Stimulated activated CD8-positive, alpha-beta memory T cell treated with anti-CD3 and anti-CD28 coated beads, Interleukin-2, amount 100 ng/mL, for 1 hour (primary cell): ENCODE results near the gene IYD.
"Not testable (repeated sequence)": the region's sequence is repeated elsewhere in the genome, so short reads cannot be mapped to it uniquely, and the experiment has no call there.

Experiments used
- DNase-seq, 2 donors: peaks; one replicate each; pipeline ENCODE4 v3.0.0-alpha.2; 2020; ENCODE audit warnings: low read depth in 2 of 2

IYD gene

GRCh38 chr6:150352321-150353296 lies 16.2 kb upstream of the IYD start:
- DNase-seq: no peak

GRCh38 chr6:150353445-150353844 lies 15.4 kb upstream of the IYD start:
- no peak for DNase-seq

- DNase-seq: no peak
Measured at GRCh38 chr6:150354754-150355571, 13.8 kb upstream of the IYD start.

- no peak for DNase-seq
Measured at GRCh38 chr6:150355932-150356331, 12.9 kb upstream of the IYD start.

- DNase-seq: no peak
Measured at GRCh38 chr6:150361876-150362275, 6.9 kb upstream of the IYD start.

- no peak for DNase-seq
Measured at GRCh38 chr6:150363733-150364132, 5.1 kb upstream of the IYD start.

- no peak for DNase-seq
Measured at GRCh38 chr6:150366118-150366778, 2.6 kb upstream of the IYD start.

GRCh38 chr6:150369408-150369807 lies 596 bp downstream of the IYD start:
- no peak for DNase-seq

- no peak for DNase-seq
Measured at GRCh38 chr6:150370112-150370511, 1.3 kb downstream of the IYD start.

GRCh38 chr6:150371356-150371755 lies 2.5 kb downstream of the IYD start:
- DNase-seq: no peak

- no peak for DNase-seq
Measured at GRCh38 chr6:150372051-150372450, 3.2 kb downstream of the IYD start.

- no peak for DNase-seq
Measured at GRCh38 chr6:150373260-150373701, 4.5 kb downstream of the IYD start.

- DNase-seq: not testable (repeated sequence)
Measured at GRCh38 chr6:150374346-150374745, 5.5 kb downstream of the IYD start.

GRCh38 chr6:150377211-150377781 lies 8.5 kb downstream of the IYD start:
- DNase-seq: no peak

- no peak for DNase-seq
Measured at GRCh38 chr6:150380256-150380655, 11.4 kb downstream of the IYD start.

GRCh38 chr6:150382171-150382570 lies 13.4 kb downstream of the IYD start:
- no peak for DNase-seq

- no peak for DNase-seq
Measured at GRCh38 chr6:150391414-150391813, 22.6 kb downstream of the IYD start.

GRCh38 chr6:150391890-150392289 lies 23.1 kb downstream of the IYD start:
- DNase-seq: no peak

- no peak for DNase-seq
Measured at GRCh38 chr6:150392452-150393220, 23.8 kb downstream of the IYD start.

- no peak for DNase-seq
Measured at GRCh38 chr6:150394053-150394898, 25.5 kb downstream of the IYD start.
